Osteoblast (primary cell): Measurements from ENCODE around the gene MEP1B. TPM values are rescaled to one million over a fixed set of nuclear protein-coding genes. Genes with fewer than 3 reads are reported as not detected.

Experiments used
- DNase-seq: peaks from one replicate; pipeline ENCODE4 v3.0.0; 2011; ENCODE audit warnings: low spot score, mixed read lengths; ENCODE audit not compliant: insufficient read length; ENCODE audit errors: missing footprints
- H2AFZ ChIP-seq: 2 replicates; pipeline ENCODE4 v1.6.0; 2011; ENCODE audit warnings: mild to moderate bottlenecking, low read length
- H3K27ac ChIP-seq: 2 replicates; pipeline ENCODE4 v1.5.1; 2011; ENCODE audit warnings: mild to moderate bottlenecking, low read depth, low read length, moderate library complexity
- H3K27me3 ChIP-seq: 2 replicates; pipeline ENCODE4 v1.6.0; 2012; ENCODE audit warnings: mild to moderate bottlenecking, control low read depth, inconsistent platforms, low read length, moderate library complexity; ENCODE audit not compliant: insufficient read depth
- H3K36me3 ChIP-seq: 2 replicates; pipeline ENCODE4 v1.5.1; 2011; ENCODE audit warnings: mild to moderate bottlenecking, low read length, control low read depth, moderate library complexity; ENCODE audit not compliant: insufficient read depth
- H3K4me1 ChIP-seq: 2 replicates; pipeline ENCODE4 v1.5.1; 2011; ENCODE audit warnings: mild to moderate bottlenecking, low read length, control low read depth, moderate library complexity; ENCODE audit not compliant: insufficient read depth
- H3K4me2 ChIP-seq: 2 replicates; pipeline ENCODE4 v1.6.0; 2011; ENCODE audit warnings: mild to moderate bottlenecking, low read length; ENCODE audit not compliant: insufficient read depth
- H3K4me3 ChIP-seq: fragments of 200-600 bp; sonication (generic); 3 replicates; pipeline ENCODE4 v1.5.1; 2012; ENCODE audit warnings: mild to moderate bottlenecking, low read length, inconsistent platforms; ENCODE audit not compliant: insufficient read depth
- H3K79me2 ChIP-seq: 2 replicates; pipeline ENCODE4 v1.6.0; 2012; ENCODE audit warnings: mild to moderate bottlenecking, low read length, control low read depth, inconsistent platforms; ENCODE audit not compliant: insufficient read depth
- H3K9me3 ChIP-seq: 2 replicates; pipeline ENCODE4 v1.5.1; 2011; ENCODE audit warnings: low read depth, low read length, control low read depth
- H4K20me1 ChIP-seq: 2 replicates; pipeline ENCODE4 v1.6.0; 2012; ENCODE audit warnings: mild to moderate bottlenecking, low read length, control low read depth; ENCODE audit not compliant: insufficient read depth
- CTCF ChIP-seq: IDR thresholded peaks from 2 replicates; pipeline ENCODE4 v1.5.1; 2011; ENCODE audit warnings: mild to moderate bottlenecking, low read depth, low read length, moderate library complexity; ENCODE audit errors: extremely low read depth
- small RNA-seq: library from RNA; depleted of rRNA; stranded (forward); fragments of <200 nt; gene quantifications from one replicate; pipeline ENCODE3, GENCODE V24; 2012
- total RNA-seq: library from RNA; depleted of rRNA; stranded (reverse); fragments of >200 nt; gene quantifications from 2 replicates; pipeline ENCODE4 v1.2.3, GENCODE V29; 2012

MEP1B gene
- total RNA-seq, 1 donor: not detected

- Histone ChIP-seq H3K27ac (no peak overlapping the region), H4K20me1 (no peaks in the 10 kb centered on the region), H3K4me2 (no peak overlapping the region), H2AFZ (no peak overlapping the region), H3K27me3 (no peaks in the 10 kb centered on the region), H3K36me3 (no peaks in the 10 kb centered on the region), H3K4me1 (no peaks in the 10 kb centered on the region), H3K79me2 (no peaks in the 10 kb centered on the region), H3K9me3 (no peaks in the 10 kb centered on the region), H3K4me3 (no peak overlapping the region)
- no peak for DNase-seq
- no peak for TF ChIP-seq CTCF
These were observed 77.6 kb downstream of the MEP1B start for GRCh38 chr18:32267463-32267862.

Small RNA genes lying within 50 kb of the gene (small RNA-seq; reads per million reads assigned to genes)
- gene RF00019: not detected
- gene RNA5SP453: not detected

Other genes with a start within 250 kb of the MEP1B start
- 47.0 and 48.0 TPM in 2 replicates for gene TRAPPC8, start 246.9 kb upstream of the MEP1B start, total RNA-seq
- gene RNF125, start 171.2 kb upstream of the MEP1B start, total RNA-seq: under 0.01 and 0.59 TPM in 2 replicates
- 21.4 and 22.1 TPM in 2 replicates for gene RNF138, start 98.2 kb upstream of the MEP1B start, total RNA-seq